GM12875 (cell line): ENCODE results near the gene NDUFS7.

ENCODE experiments used
- H3K4me3 ChIP-seq: one replicate; pipeline ENCODE4 v1.5.1; 2011; ENCODE audit warnings: low read depth, low read length, control low read depth
- CTCF ChIP-seq: IDR thresholded peaks from 2 replicates; pipeline ENCODE4 v1.5.1; 2011; ENCODE audit warnings: low read depth, mild to moderate bottlenecking, control low read depth, inconsistent platforms, low read length, moderate library complexity, borderline replicate concordance; ENCODE audit not compliant: insufficient read depth

Gene NDUFS7

GRCh38 chr19:1393841-1394240 lies 10.1 kb downstream of the NDUFS7 start:
- no peak for TF ChIP-seq CTCF
- no peak overlapping the region for H3K4me3 ChIP-seq

GRCh38 chr19:1394252-1395193 lies 10.8 kb downstream of the NDUFS7 start:
- no peak overlapping the region for H3K4me3 ChIP-seq
- no peak for TF ChIP-seq CTCF

GRCh38 chr19:1395194-1396018 lies 11.7 kb downstream of the NDUFS7 start:
- no peak for TF ChIP-seq CTCF
- no peak overlapping the region for H3K4me3 ChIP-seq

GRCh38 chr19:1396019-1396767 lies 12.5 kb downstream of the NDUFS7 start:
- TF ChIP-seq CTCF = no peak
- no peak overlapping the region for H3K4me3 ChIP-seq

- H3K4me3 ChIP-seq = no peak overlapping the region
- no peak for TF ChIP-seq CTCF
Measured at GRCh38 chr19:1396768-1397679, 13.3 kb downstream of the NDUFS7 start.

- TF ChIP-seq CTCF = no peak
- no peak overlapping the region for H3K4me3 ChIP-seq
Measured at GRCh38 chr19:1397838-1398237, 14.1 kb downstream of the NDUFS7 start.
